H1 (cell line): ENCODE results near the gene CABLES2. TPM values are rescaled to one million over a fixed set of nuclear protein-coding genes. Genes with fewer than 3 reads are reported as not detected.

Source experiments
- CTCF ChIA-PET: fragments of 300-600 bp; sonication (Branson Sonifier 250); formaldehyde crosslinking; loops from one replicate; lab custom pipeline; 2021; ENCODE audit not compliant: partially characterized antibody; lab: Charles Lee
- POLR2A ChIA-PET: fragments of 300-600 bp; sonication (Branson Sonifier 250); formaldehyde crosslinking; loops from one replicate; lab custom pipeline; 2021; ENCODE audit warnings: inconsistent platforms; ENCODE audit not compliant: partially characterized antibody; lab: Charles Lee
- DNase-seq, 2 experiments: peaks; one replicate each; pipeline versions ENCODE4 v3.0.0 to v3.0.0-alpha.2; 2010 to 2022; ENCODE audit warnings: low spot score in 2 of 2, low read depth in 1 of 2, mixed read lengths in 1 of 2
- FAIRE-seq: peaks from 2 replicates; lab custom pipeline; 2011; peaks lifted over from hg19 to GRCh38; lab: Jason Lieb, UNC
- H2AFZ ChIP-seq: 2 replicates; pipeline ENCODE4 v1.8.1; 2012; ENCODE audit warnings: low read length, inconsistent platforms
- H2AK5ac ChIP-seq: 2 replicates; pipeline ENCODE4 v1.6.1; 2013; ENCODE audit warnings: low read depth, low read length
- H2BK120ac ChIP-seq: replicated peaks from 2 replicates; pipeline ENCODE3; 2013; ENCODE audit warnings: low read depth, low read length, inconsistent platforms
- H2BK12ac ChIP-seq: 2 replicates; pipeline ENCODE4 v1.6.1; 2013; ENCODE audit warnings: low read depth, low read length
- H2BK15ac ChIP-seq: 2 replicates; pipeline ENCODE4 v1.6.1; 2013; ENCODE audit warnings: low read length
- H2BK20ac ChIP-seq: 2 replicates; pipeline ENCODE4 v1.6.1; 2013; ENCODE audit warnings: low read length
- H2BK5ac ChIP-seq: 2 replicates; pipeline ENCODE4 v1.6.1; 2013; ENCODE audit warnings: low read depth, low read length
- H3K14ac ChIP-seq: 2 replicates; pipeline ENCODE4 v1.6.1; 2013; ENCODE audit warnings: inconsistent platforms; ENCODE audit not compliant: insufficient read length
- H3K18ac ChIP-seq: 2 replicates; pipeline ENCODE4 v1.6.1; 2013; ENCODE audit warnings: low read length; ENCODE audit errors: extremely low read depth
- H3K23ac ChIP-seq: 2 replicates; pipeline ENCODE4 v1.6.1; 2013; ENCODE audit warnings: inconsistent platforms; ENCODE audit not compliant: insufficient read length
- H3K23me2 ChIP-seq: 2 replicates; pipeline ENCODE4 v1.6.1; 2013; ENCODE audit warnings: low read depth, low read length
- H3K27ac ChIP-seq: 2 replicates; pipeline ENCODE4 v1.6.1; 2011; ENCODE audit warnings: low read depth, low read length, inconsistent platforms
- H3K27me3 ChIP-seq, 4 experiments: replicated peaks in 1 of 4; 1 replicate in 1 of 4; 2 replicates in 3 of 4; pipeline versions ENCODE4 v1.6.1 to v1.8.1; 2011 to 2013; ENCODE audit warnings: low read length in 3 of 4, mild to moderate bottlenecking in 3 of 4, inconsistent platforms in 2 of 4, mixed read lengths in 2 of 4, moderate library complexity in 1 of 4; ENCODE audit not compliant: control insufficient read depth in 3 of 4, insufficient read depth in 3 of 4; ENCODE audit errors: extremely low read depth in 1 of 4
- H3K36me3 ChIP-seq, 4 experiments: 2 replicates each; pipeline versions ENCODE4 v1.6.1 to v1.8.1; 2011 to 2013; ENCODE audit warnings: mild to moderate bottlenecking in 4 of 4, low read length in 3 of 4, moderate library complexity in 2 of 4, control low read depth in 1 of 4, inconsistent platforms in 1 of 4; ENCODE audit not compliant: insufficient read depth in 4 of 4, control insufficient read depth in 2 of 4
- H3K4ac ChIP-seq: replicated peaks from 2 replicates; pipeline ENCODE3; 2013; ENCODE audit warnings: low read length, low read depth, mixed read lengths, inconsistent platforms; ENCODE audit not compliant: insufficient read length
- H3K4me1 ChIP-seq, 4 experiments: replicated peaks in 1 of 4; 1 replicate in 1 of 4; 2 replicates in 3 of 4; pipeline versions ENCODE4 v1.6.1 to v1.8.1; 2011 to 2013; ENCODE audit warnings: low read length in 3 of 4, inconsistent platforms in 2 of 4, mixed read lengths in 1 of 4; ENCODE audit not compliant: insufficient read depth in 4 of 4, control insufficient read depth in 3 of 4
- H3K4me2 ChIP-seq, 2 experiments: 2 replicates each; pipeline versions ENCODE4 v1.6.1 to v1.8.1; 2011 to 2013; ENCODE audit warnings: low read depth in 2 of 2, low read length in 2 of 2, control low read depth in 1 of 2, inconsistent platforms in 1 of 2, mild to moderate bottlenecking in 1 of 2; ENCODE audit not compliant: insufficient read depth in 1 of 2
- H3K4me3 ChIP-seq, 4 experiments: fragments of 200-600, 300-600 bp in 1 of 4; sonication (generic), shearing (Covaris generic), sonication (Bioruptor Twin) in 1 of 4; 2 replicates each; pipeline versions ENCODE4 v1.5.1 to v1.8.1; 2011 to 2016; ENCODE audit warnings: low read length in 4 of 4, low read depth in 3 of 4, control low read depth in 2 of 4, inconsistent platforms in 2 of 4, mild to moderate bottlenecking in 2 of 4, mixed read lengths in 1 of 4, moderate library complexity in 1 of 4; ENCODE audit not compliant: insufficient read depth in 2 of 4; ENCODE audit errors: extremely low read depth in 1 of 4
- H3K56ac ChIP-seq: replicated peaks from 2 replicates; pipeline ENCODE3; 2013; ENCODE audit warnings: low read depth, mild to moderate bottlenecking, mixed read lengths, low read length, inconsistent platforms; ENCODE audit not compliant: insufficient read length
- H3K79me1 ChIP-seq: 2 replicates; pipeline ENCODE4 v1.6.1; 2013; ENCODE audit warnings: low read depth, low read length, control low read depth
- H3K79me2 ChIP-seq, 2 experiments: 2 replicates each; pipeline versions ENCODE4 v1.6.1 to v1.8.1; 2012 to 2013; ENCODE audit warnings: low read length in 2 of 2, mild to moderate bottlenecking in 2 of 2, inconsistent platforms in 1 of 2; ENCODE audit not compliant: insufficient read depth in 2 of 2, control insufficient read depth in 1 of 2
- H3K9ac ChIP-seq, 4 experiments: replicated peaks in 1 of 4; 1 replicate in 1 of 4; 2 replicates in 3 of 4; pipeline versions ENCODE4 v1.6.1 to v1.8.1; 2011 to 2013; ENCODE audit warnings: low read depth in 3 of 4, low read length in 3 of 4, control low read depth in 2 of 4, mild to moderate bottlenecking in 2 of 4, moderate library complexity in 2 of 4, inconsistent platforms in 1 of 4; ENCODE audit errors: extremely low read depth in 1 of 4
- H3K9me3 ChIP-seq, 2 experiments: 2 replicates each; pipeline versions ENCODE4 v1.6.1 to v1.8.1; 2012 to 2013; ENCODE audit warnings: mild to moderate bottlenecking in 2 of 2, moderate library complexity in 2 of 2, control low read depth in 1 of 2, inconsistent platforms in 1 of 2, low read depth in 1 of 2, low read length in 1 of 2, mixed read lengths in 1 of 2; ENCODE audit not compliant: insufficient read depth in 2 of 2
- H4K20me1 ChIP-seq, 2 experiments: replicated peaks in 1 of 2; 2 replicates each; pipeline versions ENCODE3 to v1.8.1; 2011 to 2013; ENCODE audit warnings: inconsistent platforms in 2 of 2, low read length in 2 of 2, mild to moderate bottlenecking in 1 of 2; ENCODE audit not compliant: insufficient read depth in 2 of 2, control insufficient read depth in 1 of 2
- H4K5ac ChIP-seq: 2 replicates; pipeline ENCODE4 v1.6.1; 2013; ENCODE audit warnings: low read length, low read depth, mixed read lengths, inconsistent platforms; ENCODE audit not compliant: insufficient read length
- H4K8ac ChIP-seq: 2 replicates; pipeline ENCODE4 v1.8.0; 2013; ENCODE audit warnings: mild to moderate bottlenecking, moderate library complexity, low read length, inconsistent platforms; ENCODE audit not compliant: insufficient read depth; ENCODE audit errors: extremely low read depth
- H4K91ac ChIP-seq: replicated peaks from 2 replicates; pipeline ENCODE3; 2013; ENCODE audit warnings: low read length, mixed read lengths, inconsistent platforms; ENCODE audit not compliant: insufficient read length
- BACH1 ChIP-seq: IDR thresholded peaks from 2 replicates; pipeline ENCODE4 v1.6.1; 2012; ENCODE audit warnings: low read length, improper control_type of control experiment
- CBX8 ChIP-seq: fragments of 300-800, 300-1000 bp; sonication (generic); IDR thresholded peaks from 2 replicates; pipeline ENCODE4 v1.7.1; 2016; ENCODE audit warnings: low read depth, low read length, borderline replicate concordance
- CTBP2 ChIP-seq: IDR thresholded peaks from 2 replicates; pipeline ENCODE4 v1.7.0; 2011; ENCODE audit warnings: borderline replicate concordance, mild to moderate bottlenecking, moderate library complexity, mixed read lengths, low read length; ENCODE audit not compliant: insufficient read depth, insufficient read length
- EGR1 ChIP-seq: IDR thresholded peaks from 2 replicates; pipeline ENCODE4 v1.6.1; 2011; ENCODE audit warnings: low read depth, low read length, borderline replicate concordance
- JUND ChIP-seq: IDR thresholded peaks from 2 replicates; pipeline ENCODE4 v1.6.1; 2011; ENCODE audit warnings: mild to moderate bottlenecking, improper control_type of control experiment, low read length
- POLR2AphosphoS5 ChIP-seq: IDR thresholded peaks from 2 replicates; pipeline ENCODE4 v1.6.1; 2011; ENCODE audit warnings: low read depth, low read length
- RBBP5 ChIP-seq: IDR thresholded peaks from 2 replicates; pipeline ENCODE4 v1.7.1; 2012; ENCODE audit warnings: low read depth, mild to moderate bottlenecking, inconsistent platforms, low read length, moderate library complexity, borderline replicate concordance
- RXRA ChIP-seq: IDR thresholded peaks from 2 replicates; pipeline ENCODE4 v1.6.1; 2011; ENCODE audit warnings: low read depth, mild to moderate bottlenecking, low read length, moderate library complexity; ENCODE audit not compliant: insufficient read depth
- SP1 ChIP-seq: IDR thresholded peaks from 2 replicates; pipeline ENCODE4 v1.6.1; 2011; ENCODE audit warnings: low read depth, low read length
- SP2 ChIP-seq: IDR thresholded peaks from 2 replicates; pipeline ENCODE4 v1.6.1; 2012; ENCODE audit warnings: mild to moderate bottlenecking, low read length, inconsistent platforms
- SP4 ChIP-seq: IDR thresholded peaks from 2 replicates; pipeline ENCODE4 v1.6.1; 2012; ENCODE audit warnings: low read length, inconsistent platforms
- SRF ChIP-seq: IDR thresholded peaks from 2 replicates; pipeline ENCODE4 v1.6.1; 2011; ENCODE audit warnings: mild to moderate bottlenecking, low read depth, low read length, moderate library complexity
- WGBS, 2 experiments: shearing (Covaris generic) in 1 of 2; methylation state at CpG; one replicate each; pipeline versions ENCODE4 v1.1.6 to v1.1.7; 2013 to 2015; ENCODE audit warnings: low lambda C conversion rate in 2 of 2, mixed read lengths in 2 of 2, inconsistent platforms in 1 of 2, low coverage in 1 of 2, missing lambda C conversion rate in 1 of 2; ENCODE audit not compliant: insufficient replicate concordance in 2 of 2, insufficient coverage in 1 of 2, insufficient read length in 1 of 2; ENCODE audit errors: extremely low coverage in 1 of 2, missing lambda C conversion rate in 1 of 2; 5-methylcytosine and 5-hydroxymethylcytosine counted together
- polyA plus RNA-seq, 7 experiments: library from polyadenylated mRNA; depleted of rRNA in 3 of 7; stranded (reverse) in 5 of 7; unstranded in 2 of 7; fragments of >200 nt in 5 of 7; fragments of 200-250 nt in 2 of 7; gene quantifications; 1 replicate in 5 of 7; 2 replicates in 1 of 7; 4 replicates in 1 of 7; pipeline versions ENCODE4 v1.2.1 to v1.2.3, GENCODE V29; 2011 to 2013; ENCODE audit warnings: missing spikeins in 2 of 7, mixed read lengths in 2 of 7
- total RNA-seq: library from RNA; stranded (reverse); fragmentation: NEBNext Ultra II Directional; extraction: Animal tissue kit (Norgen Biotek cat#: 25700); gene quantifications from 2 replicates; pipeline ENCODE4 v1.2.1, GENCODE V29; 2021

The CABLES2 gene
- total and polyA plus RNA-seq, 2 of the 8 experiments (the other 6 are each of a cell fraction or from before 2014, with no cell fraction given) = 8.0 to 8.8 TPM

DNA sequence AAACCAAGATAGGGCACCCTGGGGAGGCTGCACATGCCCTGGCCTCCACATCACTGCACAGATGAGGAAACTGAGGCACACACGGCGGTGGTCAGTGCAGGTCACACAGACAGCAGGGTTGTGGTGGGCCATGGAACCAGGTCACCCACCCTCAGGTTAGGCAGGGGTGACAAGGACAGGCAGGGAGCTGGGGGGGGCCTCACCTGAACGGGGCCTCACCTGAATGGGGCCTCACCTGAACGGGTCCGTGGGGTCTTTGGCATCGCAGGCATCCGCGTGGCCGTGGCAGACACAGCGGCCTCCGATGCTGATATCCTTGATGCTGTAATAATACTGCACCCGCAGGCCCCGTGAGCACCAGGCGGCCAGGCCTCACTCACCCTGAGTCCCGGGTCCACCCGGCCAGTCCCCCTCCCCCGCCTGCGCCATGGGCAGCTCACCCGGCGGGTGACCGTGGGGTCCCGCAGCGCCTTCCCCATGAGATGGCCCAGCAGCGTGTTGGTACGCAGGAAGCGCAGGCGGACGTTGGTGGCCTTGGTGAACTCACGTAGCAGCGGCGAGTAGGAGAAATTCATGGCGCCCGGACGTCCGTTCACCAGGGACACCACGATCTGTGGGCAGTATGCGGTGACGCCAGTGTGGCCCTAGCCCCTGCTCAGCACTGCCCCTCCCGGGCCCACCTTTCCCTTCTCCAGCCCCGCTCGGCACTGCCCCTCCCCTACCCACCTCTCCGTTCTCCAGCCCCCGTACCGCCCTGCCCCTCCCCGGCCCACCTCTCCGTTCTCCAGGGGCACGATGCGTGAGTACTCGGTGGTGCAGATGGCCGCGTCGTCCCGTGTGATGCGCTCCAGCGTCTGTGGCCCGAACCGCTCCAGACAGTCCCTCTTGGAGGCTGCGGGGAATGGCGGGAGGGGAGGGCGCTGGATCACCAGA lies 55.4 kb downstream of the CABLES2 start:
- Histone ChIP-seq H4K8ac (no peak overlapping the region), H3K4ac (no peak overlapping the region), H2BK15ac (no peak overlapping the region), H3K79me1 (peaks cover 18% of the 10 kb centered on the region), H2BK20ac (no peak overlapping the region), H3K79me2 (peaks cover 10 to 33% of the 10 kb centered on the region in 2 experiments; a peak in 3 of 4 replicates), H3K23me2 (no peaks in the 10 kb centered on the region; the same call in 1 of the 2 replicates), H2BK120ac (no peak overlapping the region), H2BK5ac (no peak overlapping the region; the same call in 1 of the 2 replicates), H3K4me2 (no peak overlapping the region), H3K14ac (no peak overlapping the region), H4K91ac (no peak overlapping the region), H4K20me1 (peaks cover 0 to 20% of the 10 kb centered on the region in 2 experiments), H3K18ac (no peak overlapping the region; the same call in 1 of the 2 replicates), H4K5ac (no peak overlapping the region), H3K36me3 (peaks cover 19 to 43% (median 39%) of the 10 kb centered on the region in 4 experiments; a peak in 7 of 8 replicates), H3K23ac (no peak overlapping the region), H2AFZ (no peak overlapping the region), H3K4me1 (peaks cover 0 to 26% (median 19%) of the 10 kb centered on the region in 4 experiments; a peak in 6 of 7 replicates), H3K9me3 (peaks cover 0 to 3% of the 10 kb centered on the region in 2 experiments; a peak in 2 of 4 replicates), H3K56ac (no peak overlapping the region), H3K4me3 (no peak overlapping the region), H3K27me3 (no peaks in the 10 kb centered on the region), H3K27ac (no peak overlapping the region), H3K9ac (no peak overlapping the region), H2BK12ac (no peak overlapping the region), H2AK5ac (no peak overlapping the region)
- FAIRE-seq (no peak), DNase-seq (no peak)
- CTCF ChIA-PET = interaction anchor here (0.7 to 2.7 kb wide), 3 partner anchors 9 to 31 kb away, joined by 5 to 13 read pairs (median 7); no protein-coding TSS in a partner anchor
- POLR2A ChIA-PET = interaction anchor here (1.5 to 12.3 kb wide), 4 partner anchors 12 to 37 kb away, joined by 3 to 114 read pairs (median 50); partner anchors contain the start of gene LAMA5
- 94% methylated on average over 45 of the region's 60 CpGs; no CpG with 5 or more reads in 1 of the 2 experiments for WGBS, 2 experiments
- TF ChIP-seq SRF = no peak
- no peak for TF ChIP-seq SP2
- no peak for TF ChIP-seq RXRA
- TF ChIP-seq CBX8 = no peak
- no peak for TF ChIP-seq BACH1
- TF ChIP-seq CTBP2 = no peak
- TF ChIP-seq EGR1 = no peak
- TF ChIP-seq SP1 = no peak
- no peak for TF ChIP-seq RBBP5
- TF ChIP-seq SP4 = no peak
- TF ChIP-seq JUND = no peak
- TF ChIP-seq POLR2AphosphoS5 = no peak
